ENCODE data around the gene DYNLT4.

- TF ChIP-seq POLR2A (IDR thresholded peaks at IDR 0.05) (no peak), CTCF (IDR thresholded peaks at IDR 0.05) (no peak)
These were observed 24.4 kb upstream of the DYNLT4 start for GRCh38 chr1:44831516-44831915.

Data from right lobe of liver (tissue), 4 donors.